H54 (cell line): ENCODE data around the gene NTF4.

Experiments used
- DNase-seq: peaks from one replicate; pipeline ENCODE4 v3.0.0; 2011; ENCODE audit warnings: low spot score, mixed read lengths; ENCODE audit not compliant: insufficient read length
- FAIRE-seq: peaks from 3 replicates; lab custom pipeline; 2011; peaks lifted over from hg19 to GRCh38; lab: Jason Lieb, UNC
- POLR2A ChIP-seq: IDR thresholded peaks from 2 replicates; pipeline ENCODE4 v1.6.1; 2011; ENCODE audit warnings: low read depth, mild to moderate bottlenecking, low read length

NTF4 gene, protein sequence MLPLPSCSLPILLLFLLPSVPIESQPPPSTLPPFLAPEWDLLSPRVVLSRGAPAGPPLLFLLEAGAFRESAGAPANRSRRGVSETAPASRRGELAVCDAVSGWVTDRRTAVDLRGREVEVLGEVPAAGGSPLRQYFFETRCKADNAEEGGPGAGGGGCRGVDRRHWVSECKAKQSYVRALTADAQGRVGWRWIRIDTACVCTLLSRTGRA

DNA sequence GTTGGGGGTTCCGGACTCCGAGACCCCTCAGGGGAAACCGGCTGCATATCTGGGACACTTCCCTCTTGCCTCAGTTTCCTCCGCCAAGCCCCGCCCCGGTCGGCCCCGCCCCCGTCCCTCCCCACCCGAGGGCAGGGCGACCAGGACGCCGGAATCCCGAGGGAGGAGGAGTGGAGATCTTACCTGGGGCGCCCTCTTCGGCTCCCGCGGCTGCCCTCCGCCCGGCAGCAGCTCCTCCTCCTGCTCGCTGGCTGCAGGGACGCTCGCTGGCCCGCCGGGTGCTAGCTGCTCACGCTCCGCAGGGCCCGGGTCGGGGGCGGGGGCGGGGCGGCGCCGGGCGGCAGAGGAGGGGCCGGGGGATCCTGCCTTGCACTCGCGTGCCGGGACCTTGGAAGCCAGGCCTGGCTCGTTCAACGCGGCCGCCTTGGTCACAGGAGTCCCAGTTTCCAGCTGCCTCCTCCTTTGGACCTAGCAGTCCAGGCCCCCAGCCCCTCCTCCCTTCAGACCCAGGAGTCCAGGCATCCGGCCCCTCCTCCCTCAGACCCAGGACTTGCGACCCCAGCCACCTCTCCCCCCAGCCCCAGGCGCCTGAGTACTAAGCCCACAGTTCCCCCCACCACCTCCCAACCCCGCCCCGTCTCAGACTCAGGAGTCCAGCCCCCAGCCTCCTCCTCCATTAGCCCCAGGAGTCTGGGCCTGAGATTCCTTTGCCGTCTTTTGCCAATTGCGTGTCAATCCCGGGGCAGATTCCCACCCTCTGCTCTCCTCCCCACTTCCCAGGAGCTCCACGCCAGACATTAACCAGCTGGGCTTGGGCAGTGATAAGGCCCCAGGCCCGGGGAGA, at the start of gene NTF4:
NTF4 (minus strand) TSS at position 51 of the 844 bp plus-strand sequence. CDS start 2,821 bp downstream, outside the sequence.
- DNase-seq, result no peak
- TF ChIP-seq POLR2A, result no peak
- no peak for FAIRE-seq

DNA sequence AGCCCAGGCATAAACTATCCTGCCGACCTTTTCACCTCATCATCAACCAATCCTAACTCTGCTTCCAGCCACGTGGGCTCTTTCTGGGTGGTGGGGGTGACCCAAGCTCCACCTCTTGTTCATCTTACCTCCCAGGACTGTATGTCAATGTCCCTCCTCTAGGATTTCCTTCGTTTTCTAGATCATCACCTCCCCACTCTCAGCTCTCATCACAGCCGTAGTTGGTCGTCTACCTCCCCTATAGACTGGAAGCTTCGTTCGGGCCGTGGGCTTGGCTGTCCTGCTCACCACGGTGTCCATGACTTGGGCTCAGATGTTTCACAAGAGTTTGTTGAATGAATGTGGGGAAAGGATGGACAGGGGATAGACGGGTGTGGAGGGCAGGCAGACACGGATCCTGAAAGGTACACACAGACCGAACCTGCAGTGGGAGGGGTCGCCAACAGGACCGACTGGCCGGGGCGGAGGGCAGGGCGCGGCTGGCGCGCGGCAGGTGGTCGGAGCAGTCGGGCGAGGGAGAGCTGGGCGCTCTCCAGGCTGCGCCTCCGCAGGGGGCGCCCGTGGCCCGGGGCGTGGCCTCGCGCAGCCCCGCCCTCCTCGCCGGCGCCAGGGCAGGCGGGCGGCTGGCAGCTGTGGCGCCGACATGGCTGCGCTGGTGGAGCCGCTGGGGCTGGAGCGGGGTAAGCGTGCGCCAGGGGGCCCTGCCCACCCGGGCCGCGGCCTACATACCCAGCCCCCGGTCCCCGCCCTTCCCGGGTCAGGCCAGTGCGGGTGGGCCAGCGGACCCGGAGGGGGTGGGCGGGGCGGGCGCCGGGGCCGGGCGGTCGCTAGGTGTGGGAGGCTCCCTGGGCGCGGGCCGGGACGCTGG, 49.4 kb upstream of the NTF4 start, which contains the start of gene LIN7B:
LIN7B (plus strand) TSS at position 609 of the 868 bp plus-strand sequence; CDS start at position 644, 35 bp downstream.
- TF ChIP-seq POLR2A, result 0 out of 2 replicates have a peak, but pooled peaks have one; percentile 29
- FAIRE-seq (no peak), DNase-seq (peak; percentile 68)

DNA sequence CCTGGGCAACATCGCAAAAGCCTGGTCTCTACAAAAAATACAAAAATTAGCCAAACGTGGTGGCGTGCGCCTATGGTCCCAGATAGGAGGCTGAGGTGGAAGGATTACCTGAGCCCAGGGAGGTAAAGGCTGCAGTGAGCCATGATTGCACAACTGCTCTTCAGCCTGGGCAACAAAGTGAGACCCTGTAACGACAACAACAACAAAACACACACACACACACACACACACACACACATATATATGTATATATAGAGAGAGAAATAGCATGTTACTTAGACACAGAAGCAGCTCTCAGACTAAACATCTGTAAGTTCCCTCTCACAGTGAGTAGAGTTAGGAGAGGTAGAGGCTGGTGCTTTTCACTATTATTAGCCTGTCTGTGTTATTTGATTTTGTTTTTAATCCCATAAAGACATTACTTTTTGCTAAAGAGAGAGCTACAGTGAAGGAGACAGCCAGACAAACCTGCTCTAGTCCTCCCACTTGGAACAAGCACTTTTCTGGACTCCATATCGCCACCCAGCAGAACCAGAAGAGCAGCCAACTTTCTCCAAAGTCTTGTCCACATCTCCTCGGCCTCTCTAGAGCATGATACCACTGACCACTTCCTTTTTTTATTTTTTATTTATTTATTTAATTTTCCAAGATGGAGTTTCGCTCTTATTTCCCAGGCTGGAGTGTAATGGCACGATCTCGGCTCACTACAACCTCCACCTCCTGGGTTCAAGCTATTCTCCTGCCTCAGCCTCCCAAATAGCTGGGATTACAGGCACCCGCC, 46.8 kb upstream of the NTF4 start:
- DNase-seq (no peak), FAIRE-seq (no peak)
- no peak for TF ChIP-seq POLR2A

DNA sequence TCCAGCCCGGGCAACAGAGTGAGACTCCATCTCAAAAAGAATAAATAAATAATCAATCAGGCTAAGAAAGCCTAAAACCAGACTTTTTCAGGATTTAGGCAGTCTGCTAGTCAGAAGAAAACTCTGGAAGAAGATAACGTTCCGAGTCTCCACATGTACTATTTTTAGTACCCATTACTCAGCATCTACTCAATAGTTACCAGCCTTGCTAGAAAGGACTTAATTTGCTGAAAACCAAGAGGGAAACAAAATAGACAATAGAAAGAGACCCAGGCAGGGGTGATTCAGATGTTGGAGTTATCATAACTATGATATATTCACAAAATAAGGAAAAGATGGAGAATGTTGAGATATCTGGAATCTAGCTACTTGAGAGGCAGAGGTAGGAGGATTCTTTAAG, 45.9 kb upstream of the NTF4 start:
- TF ChIP-seq POLR2A, result no peak
- FAIRE-seq (no peak), DNase-seq (no peak)

DNA sequence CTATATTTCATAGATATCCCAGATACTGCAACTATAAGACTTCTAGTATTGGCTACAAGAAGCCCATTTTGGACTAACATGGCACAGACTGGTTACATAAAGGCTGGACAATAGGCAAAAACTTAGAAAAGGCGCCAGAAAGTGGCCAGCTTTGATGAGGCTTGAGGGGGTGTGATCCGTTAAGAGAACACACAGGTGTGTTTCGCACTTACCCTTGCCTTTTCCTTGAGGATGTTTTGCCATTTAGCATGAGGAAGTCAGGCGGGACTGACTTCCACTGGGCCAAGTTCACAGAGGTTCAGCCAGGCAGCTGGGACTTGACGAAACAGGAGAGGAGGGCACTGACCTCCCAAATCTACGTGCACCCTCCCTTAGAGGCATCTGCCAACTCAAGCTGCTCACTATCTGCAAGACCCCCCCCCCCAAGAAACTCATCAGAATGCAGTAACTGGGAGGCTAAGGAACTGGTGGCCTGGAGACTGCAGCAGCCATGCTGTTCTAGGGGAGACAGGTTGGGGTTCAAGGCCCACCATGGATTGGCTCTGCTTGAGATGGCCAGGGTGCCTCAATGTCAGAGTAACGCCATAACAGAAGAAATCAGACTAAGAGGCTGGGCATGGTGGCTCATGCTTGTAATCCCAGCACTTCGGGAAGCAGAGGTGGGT, 45.1 kb upstream of the NTF4 start:
- FAIRE-seq, result no peak
- TF ChIP-seq POLR2A, result no peak

DNA sequence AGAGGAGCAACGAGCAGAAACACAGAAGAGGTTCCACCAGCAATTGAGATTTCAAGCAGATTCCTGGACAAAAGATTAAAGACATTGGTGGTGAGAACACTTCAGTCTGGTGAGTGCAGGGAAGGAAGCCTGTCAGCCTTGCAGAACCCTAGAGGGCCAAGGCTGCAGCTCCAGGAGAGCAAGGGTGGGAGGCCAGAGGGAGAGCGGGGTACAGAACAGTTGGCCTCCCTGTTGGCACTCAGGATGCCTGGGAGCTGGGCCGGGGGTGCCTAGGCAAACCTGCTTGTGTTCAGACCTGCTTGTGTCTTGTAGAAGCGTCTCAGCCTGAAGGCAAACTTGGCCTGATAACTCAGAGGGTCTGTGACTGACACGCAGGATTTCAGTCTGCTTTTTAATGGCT, 44.4 kb upstream of the NTF4 start:
- no peak for TF ChIP-seq POLR2A
- FAIRE-seq, result no peak
- no peak for DNase-seq

More for the DNA sequence above, 45.1 kb upstream of the NTF4 start:
- no peak for DNase-seq

DNA sequence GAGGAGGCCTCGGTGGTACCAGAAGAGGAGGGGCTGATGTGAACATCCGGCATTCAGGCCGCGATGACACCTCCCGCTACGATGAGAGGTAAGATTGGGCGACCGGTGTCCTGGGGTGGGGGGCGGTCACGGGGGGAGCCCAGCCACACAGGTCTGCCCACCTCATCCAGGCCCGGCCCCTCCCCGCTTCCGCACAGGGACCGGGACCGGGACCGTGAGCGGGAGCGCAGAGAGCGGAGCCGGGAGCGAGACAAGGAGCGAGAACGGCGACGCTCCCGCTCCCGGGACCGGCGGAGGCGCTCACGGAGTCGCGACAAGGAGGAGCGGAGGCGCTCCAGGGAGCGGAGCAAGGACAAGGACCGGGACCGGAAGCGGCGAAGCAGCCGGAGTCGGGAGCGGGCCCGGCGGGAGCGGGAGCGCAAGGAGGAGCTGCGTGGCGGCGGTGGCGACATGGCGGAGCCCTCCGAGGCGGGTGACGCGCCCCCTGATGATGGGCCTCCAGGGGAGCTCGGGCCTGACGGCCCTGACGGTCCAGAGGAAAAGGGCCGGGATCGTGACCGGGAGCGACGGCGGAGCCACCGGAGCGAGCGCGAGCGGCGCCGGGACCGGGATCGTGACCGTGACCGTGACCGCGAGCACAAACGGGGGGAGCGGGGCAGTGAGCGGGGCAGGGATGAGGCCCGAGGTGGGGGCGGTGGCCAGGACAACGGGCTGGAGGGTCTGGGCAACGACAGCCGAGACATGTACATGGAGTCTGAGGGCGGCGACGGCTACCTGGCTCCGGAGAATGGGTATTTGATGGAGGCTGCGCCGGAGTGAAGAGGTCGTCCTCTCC, 43.2 kb upstream of the NTF4 start:
- no peak for TF ChIP-seq POLR2A
- no peak for FAIRE-seq

DNA sequence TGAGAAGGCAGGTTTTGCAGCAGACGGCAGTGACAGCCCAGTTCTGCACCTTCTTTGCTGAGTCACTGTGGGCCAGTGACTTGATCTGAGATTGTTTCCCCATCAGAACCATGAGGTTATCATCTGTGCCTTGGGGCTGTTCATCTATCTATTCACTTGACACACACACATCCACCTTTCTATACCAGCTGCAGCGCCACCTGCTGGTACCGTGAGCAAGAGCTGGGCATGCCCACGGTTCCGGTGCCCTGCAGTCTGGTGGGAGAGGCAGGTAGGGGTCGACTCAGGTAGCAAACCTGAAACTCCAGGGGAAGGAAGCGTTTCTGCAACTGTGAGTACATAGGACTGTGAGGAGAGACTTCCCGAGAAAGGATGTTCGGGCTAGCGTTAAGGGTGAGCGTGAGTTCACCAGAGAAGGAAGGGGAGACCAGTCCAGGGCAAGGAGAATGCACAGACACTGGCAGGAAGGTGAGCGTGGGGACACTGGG, 42.1 kb upstream of the NTF4 start:
- no peak for TF ChIP-seq POLR2A
- DNase-seq (no peak), FAIRE-seq (no peak)

More for the DNA sequence above, 43.2 kb upstream of the NTF4 start:
- no peak for DNase-seq

DNA sequence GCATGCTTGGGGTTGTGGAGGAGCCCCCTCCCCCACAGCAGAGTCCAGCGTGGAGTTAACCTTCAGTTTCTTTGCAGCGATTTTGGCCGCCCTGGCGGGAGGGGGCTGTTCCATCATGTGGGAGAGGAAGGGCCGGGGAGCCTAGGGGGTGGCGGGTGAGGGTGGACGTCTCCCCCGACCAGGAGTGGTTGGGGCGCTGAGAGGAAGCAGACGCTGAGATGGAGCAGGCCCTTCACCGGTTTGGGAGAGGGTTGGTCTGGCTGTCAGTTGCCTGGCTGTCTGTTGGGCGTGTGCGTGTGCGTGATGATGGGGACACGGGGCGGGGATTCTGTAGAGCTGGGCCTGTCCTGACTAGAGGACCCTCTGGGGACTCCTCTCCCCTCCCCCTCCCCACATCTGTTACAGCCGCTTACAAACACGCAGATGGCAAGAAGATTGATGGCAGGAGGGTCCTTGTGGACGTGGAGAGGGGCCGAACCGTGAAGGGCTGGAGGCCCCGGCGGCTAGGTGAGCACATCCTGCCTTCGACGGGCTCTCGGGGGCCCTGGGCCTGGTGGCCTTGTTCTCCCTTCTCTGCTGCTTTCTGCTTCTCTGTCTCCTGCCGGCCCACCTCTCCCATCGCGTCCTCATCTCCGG, 39.7 kb upstream of the NTF4 start:
- DNase-seq (no peak), FAIRE-seq (no peak)
- no peak for TF ChIP-seq POLR2A

DNA sequence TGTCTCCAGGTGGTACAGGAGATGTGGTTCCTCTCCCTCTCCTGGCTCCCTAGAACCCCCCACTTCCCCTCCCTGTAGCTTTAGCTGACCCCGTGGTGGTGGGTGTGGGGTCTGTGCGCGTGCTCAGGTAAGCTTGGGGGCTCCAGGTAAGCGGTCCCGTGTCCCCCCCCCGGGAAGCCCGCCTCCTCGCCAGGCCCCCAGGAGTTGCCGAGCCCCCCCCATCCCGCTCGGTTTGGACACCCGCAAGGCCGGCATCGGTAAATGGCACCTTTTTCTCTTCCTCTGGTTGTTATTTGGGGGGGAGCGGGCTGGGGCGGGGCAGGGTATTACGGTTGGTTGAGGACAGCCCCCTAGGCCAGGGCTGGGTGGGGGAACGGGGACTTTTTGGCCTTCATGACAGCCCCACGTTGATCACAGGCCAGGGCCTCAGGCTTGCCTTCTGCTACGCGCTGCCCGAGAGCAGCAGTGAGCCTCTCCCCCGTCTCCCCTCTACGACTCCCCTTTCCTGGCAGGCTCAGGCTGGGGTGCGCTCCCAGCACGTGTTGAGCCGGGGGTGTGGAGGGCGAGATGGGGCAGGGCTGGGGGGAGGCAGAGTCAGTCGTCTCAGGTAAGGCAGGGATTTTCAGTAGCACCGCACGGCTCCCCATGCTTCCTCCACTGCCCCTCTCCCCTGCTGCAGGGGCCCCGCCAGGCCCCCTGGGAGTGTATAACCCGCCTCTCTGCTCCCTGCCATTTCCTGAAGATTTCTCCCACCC, 38.9 kb upstream of the NTF4 start:
- no peak for FAIRE-seq

More for the DNA sequence above, 38.9 kb upstream of the NTF4 start:
- TF ChIP-seq POLR2A, result no peak
- no peak for DNase-seq
